ENCODE data around the gene UBE2G2.
A peak's percentile ranks its signal among the peaks of the same experiment; 100 is the strongest.

The UBE2G2 gene

GRCh38 chr21:44784810-44785209 is 16.8 kb downstream of the UBE2G2 start:
- DNase-seq: no peak

GRCh38 chr21:44783020-44783696 is 18.5 kb downstream of the UBE2G2 start:
- DNase-seq: no peak

- no peak for DNase-seq
Observed at GRCh38 chr21:44780767-44781459, 20.7 kb downstream of the UBE2G2 start.

- no peak for DNase-seq
Observed at GRCh38 chr21:44780137-44780502, 21.5 kb downstream of the UBE2G2 start.

GRCh38 chr21:44779417-44780136 is 22.0 kb downstream of the UBE2G2 start:
- no peak for DNase-seq

GRCh38 chr21:44778983-44779382 is 22.6 kb downstream of the UBE2G2 start:
- no peak for DNase-seq

GRCh38 chr21:44778499-44778911 is 23.1 kb downstream of the UBE2G2 start:
- no peak for DNase-seq

GRCh38 chr21:44778094-44778493 is 23.5 kb downstream of the UBE2G2 start:
- no peak for DNase-seq

- DNase-seq: no peak
Observed at GRCh38 chr21:44774972-44775371, 26.6 kb downstream of the UBE2G2 start.

- no peak for DNase-seq
Observed at GRCh38 chr21:44773291-44773932, 28.2 kb downstream of the UBE2G2 start.

GRCh38 chr21:44771896-44772525 is 29.6 kb downstream of the UBE2G2 start:
- DNase-seq: no peak

GRCh38 chr21:44767834-44768831 is 33.5 kb downstream of the UBE2G2 start:
- DNase-seq: no peak

- DNase-seq: no peak
Observed at GRCh38 chr21:44766818-44767354, 34.7 kb downstream of the UBE2G2 start.

GRCh38 chr21:44766014-44766817 is 35.4 kb downstream of the UBE2G2 start:
- DNase-seq: no peak

GRCh38 chr21:44765231-44766013 is 36.2 kb downstream of the UBE2G2 start:
- DNase-seq: peak; percentile 79

GRCh38 chr21:44764319-44765230 is 37.0 kb downstream of the UBE2G2 start:
- peak; percentile 12 for DNase-seq

GRCh38 chr21:44763451-44764318 is 37.9 kb downstream of the UBE2G2 start:
- DNase-seq: no peak

GRCh38 chr21:44763050-44763378 is 38.6 kb downstream of the UBE2G2 start:
- no peak for DNase-seq

Measured in hematopoietic multipotent progenitor cell treated with erythropoietin and hydrocortisone succinate and interleukin-3 and kit ligand, for 8 days (in vitro differentiated cells).